Activated naive CD4-positive, alpha-beta T cell treated with anti-CD3 and anti-CD28 coated beads, Interleukin-2, amount 50 U/mL, for 72 hours (primary cell): ENCODE results near the gene DAG1. TPM values are rescaled to one million over a fixed set of nuclear protein-coding genes. Genes with fewer than 3 reads are reported as not detected.

Source experiments
- ATAC-seq, 2 donors: fragments of 150-1000 bp; cut with Tn5 transposase; 2 replicates each; pipeline ENCODE4 v1.10.0; 2021; ENCODE audit warnings: mild to moderate bottlenecking in 2 of 2, moderate library complexity in 2 of 2
- DNase-seq, 2 donors: peaks; one replicate each; pipeline ENCODE4 v3.0.0; 2021 to 2022; ENCODE audit warnings: low spot score in 2 of 2
- H3K27ac Mint-ChIP-seq, 2 donors: one replicate each; pipeline ENCODE4 v1.8.0; 2022; ENCODE audit warnings: mild to moderate bottlenecking in 2 of 2, mixed read lengths in 2 of 2
- H3K36me3 Mint-ChIP-seq, 2 donors: one replicate each; pipeline ENCODE4 v1.8.0; 2022; ENCODE audit warnings: mixed read lengths in 2 of 2
- H3K9me3 Mint-ChIP-seq, 2 donors: one replicate each; pipeline ENCODE4 v1.8.0; 2022; ENCODE audit warnings: mixed read lengths in 2 of 2
- total RNA-seq, 2 donors: library from RNA; stranded (reverse); gene quantifications; one replicate each; pipeline ENCODE4 v1.2.3, GENCODE V29; 2022

Gene DAG1
- total RNA-seq, 2 donors from 2014 or later = 9.3 to 10.1 TPM

- ATAC-seq (no peak), DNase-seq (no peak)
- H3K27ac Mint-ChIP-seq = no peak overlapping the region
- peaks cover 0 to 12% of the 10 kb centered on the region in 2 donors for H3K36me3 Mint-ChIP-seq
- H3K9me3 Mint-ChIP-seq = no peaks in the 10 kb centered on the region
Measured at GRCh38 chr3:49498648-49499047, 28.6 kb downstream of the DAG1 start.

- DNase-seq (no peak), ATAC-seq (no peak)
- Mint-ChIP-seq H3K36me3 (peaks cover 0 to 12% of the 10 kb centered on the region in 2 donors), H3K9me3 (no peaks in the 10 kb centered on the region), H3K27ac (peak overlapping the region in 1 of 2 donors; percentile 17)
Measured at GRCh38 chr3:49500205-49500731, 30.2 kb downstream of the DAG1 start.

GRCh38 chr3:49500732-49501609 is 30.9 kb downstream of the DAG1 start:
- ATAC-seq = peak in 1 of 2 donors; percentile 89
- peak overlapping the region in 1 of 2 donors; percentile 17 for H3K27ac Mint-ChIP-seq
- DNase-seq = no peak
- peaks cover 0 to 12% of the 10 kb centered on the region in 2 donors for H3K36me3 Mint-ChIP-seq
- no peaks in the 10 kb centered on the region for H3K9me3 Mint-ChIP-seq

GRCh38 chr3:49501842-49502241 is 31.8 kb downstream of the DAG1 start:
- H3K27ac Mint-ChIP-seq = no peak overlapping the region
- H3K9me3 Mint-ChIP-seq = no peaks in the 10 kb centered on the region
- no peak for ATAC-seq

GRCh38 chr3:49506906-49507305 is 36.8 kb downstream of the DAG1 start:
- Mint-ChIP-seq H3K9me3 (no peaks in the 10 kb centered on the region), H3K27ac (no peak overlapping the region), H3K36me3 (peaks cover 0 to 12% of the 10 kb centered on the region in 2 donors)
- DNase-seq (no peak), ATAC-seq (no peak)

More at GRCh38 chr3:49501842-49502241, 31.8 kb downstream of the DAG1 start:
- peaks cover 0 to 12% of the 10 kb centered on the region in 2 donors for H3K36me3 Mint-ChIP-seq
- no peak for DNase-seq

GRCh38 chr3:49509028-49509561 is 39.0 kb downstream of the DAG1 start:
- ATAC-seq (no peak), DNase-seq (no peak)
- H3K9me3 Mint-ChIP-seq = no peaks in the 10 kb centered on the region
- peaks cover 4 to 6% of the 10 kb centered on the region in 2 donors for H3K36me3 Mint-ChIP-seq
- H3K27ac Mint-ChIP-seq = no peak overlapping the region

GRCh38 chr3:49511639-49512038 is 41.6 kb downstream of the DAG1 start:
- no peaks in the 10 kb centered on the region for H3K9me3 Mint-ChIP-seq
- peaks cover 4 to 6% of the 10 kb centered on the region in 2 donors for H3K36me3 Mint-ChIP-seq
- no peak overlapping the region for H3K27ac Mint-ChIP-seq
- ATAC-seq (no peak), DNase-seq (no peak)

- DNase-seq (no peak), ATAC-seq (no peak)
- Mint-ChIP-seq H3K27ac (no peak overlapping the region), H3K36me3 (peaks cover 4 to 13% of the 10 kb centered on the region in 2 donors), H3K9me3 (no peaks in the 10 kb centered on the region)
Measured at GRCh38 chr3:49512781-49513355, 42.8 kb downstream of the DAG1 start.

GRCh38 chr3:49513494-49514124 is 43.5 kb downstream of the DAG1 start:
- DNase-seq (no peak), ATAC-seq (no peak)
- Mint-ChIP-seq H3K27ac (no peak overlapping the region), H3K9me3 (no peaks in the 10 kb centered on the region), H3K36me3 (peaks cover 4 to 13% of the 10 kb centered on the region in 2 donors)

GRCh38 chr3:49518016-49518415 is 47.9 kb downstream of the DAG1 start:
- H3K9me3 Mint-ChIP-seq = no peaks in the 10 kb centered on the region

GRCh38 chr3:49518441-49518840 is 48.4 kb downstream of the DAG1 start:
- peaks cover 0 to 7% of the 10 kb centered on the region in 2 donors for H3K36me3 Mint-ChIP-seq
- peak overlapping the region in 1 of 2 donors; percentile 41 for H3K27ac Mint-ChIP-seq
- no peak for ATAC-seq
- no peak for DNase-seq
- H3K9me3 Mint-ChIP-seq = no peaks in the 10 kb centered on the region

More at GRCh38 chr3:49518016-49518415, 47.9 kb downstream of the DAG1 start:
- ATAC-seq = no peak
- no peak for DNase-seq
- no peak overlapping the region for H3K27ac Mint-ChIP-seq
- H3K36me3 Mint-ChIP-seq = peaks cover 2 to 7% of the 10 kb centered on the region in 2 donors

- Mint-ChIP-seq H3K9me3 (no peaks in the 10 kb centered on the region), H3K36me3 (peaks cover 0 to 7% of the 10 kb centered on the region in 2 donors), H3K27ac (no peak overlapping the region)
- no peak for ATAC-seq
- no peak for DNase-seq
Measured at GRCh38 chr3:49519296-49519695, 49.2 kb downstream of the DAG1 start.

- no peak overlapping the region for H3K27ac Mint-ChIP-seq
- DNase-seq = no peak
- no peak for ATAC-seq
- no peaks in the 10 kb centered on the region for H3K9me3 Mint-ChIP-seq
- peaks cover 0 to 7% of the 10 kb centered on the region in 2 donors for H3K36me3 Mint-ChIP-seq
Measured at GRCh38 chr3:49519916-49520385, 49.9 kb downstream of the DAG1 start.

GRCh38 chr3:49523756-49524747 is 54.0 kb downstream of the DAG1 start:
- H3K9me3 Mint-ChIP-seq = no peaks in the 10 kb centered on the region
- DNase-seq = no peak
- H3K36me3 Mint-ChIP-seq = no peaks in the 10 kb centered on the region
- peak overlapping the region in 1 of 2 donors; percentile 72 for H3K27ac Mint-ChIP-seq
- peak in 1 of 2 donors; percentile 22 for ATAC-seq

GRCh38 chr3:49529567-49529966 is 59.5 kb downstream of the DAG1 start:
- ATAC-seq = peak; percentile 84
- H3K9me3 Mint-ChIP-seq = no peaks in the 10 kb centered on the region
- peak in 1 of 2 donors; percentile 13 for DNase-seq
- peaks cover 5 to 9% of the 10 kb centered on the region in 2 donors for H3K36me3 Mint-ChIP-seq
- H3K27ac Mint-ChIP-seq = peak overlapping the region; percentile 77 to 81
